Measurements from ENCODE around the gene ACOXL. TPM values are rescaled to one million over a fixed set of nuclear protein-coding genes. Genes with fewer than 3 reads are reported as not detected.

Gene ACOXL
- total and polyA plus RNA-seq, 9 of the 15 experiments (the other 6 are each of a cell fraction or from before 2014, with no cell fraction given) = 0.31 to 0.56 TPM; not detected in 7

GRCh38 chr2:111162718-111163331, 430.5 kb downstream of the ACOXL start (continued):
- TF ChIP-seq ZNF395 (CRISPR knock-in tag; IDR thresholded peaks at IDR 0.05) = peak; percentile 50; the same call in 1 of the 2 replicates
- TF ChIP-seq MTA1 (IDR thresholded peaks at IDR 0.05; ENCODE audit: borderline replicate concordance) = peak; percentile 79; the same call in 1 of the 2 replicates
- TF ChIP-seq ZNF197 (CRISPR knock-in tag; IDR thresholded peaks at IDR 0.05; ENCODE audit: low read depth) = 0 out of 2 replicates have a peak, but pooled peaks have one; percentile 39
- TF ChIP-seq KLF6 (CRISPR knock-in tag; IDR thresholded peaks at IDR 0.05; ENCODE audit: borderline replicate concordance) = no peak
- TF ChIP-seq CREB5 (CRISPR knock-in tag; IDR thresholded peaks at IDR 0.05) = no peak
- TF ChIP-seq PCBP2 (IDR thresholded peaks at IDR 0.05; ENCODE audit: low read depth, low read length, poor library complexity, severe bottlenecking) = no peak
- TF ChIP-seq ZNF121 (CRISPR knock-in tag; conservative IDR thresholded peaks at IDR 0.05) = no peak
- no peak for TF ChIP-seq PTTG1 (tag; IDR thresholded peaks at IDR 0.05; ENCODE audit: low read depth)
- TF ChIP-seq DMBX1 (CRISPR knock-in tag; IDR thresholded peaks at IDR 0.05; ENCODE audit: borderline replicate concordance) = 0 out of 2 replicates have a peak, but pooled peaks have one; percentile 41
- no peak for TF ChIP-seq FOXK1 (CRISPR knock-in tag; IDR thresholded peaks at IDR 0.05; ENCODE audit: borderline replicate concordance)
- TF ChIP-seq GTF2F1 (IDR thresholded peaks at IDR 0.05; ENCODE audit: low read depth, low read length) = no peak
- no peak for TF ChIP-seq ZKSCAN1 (IDR thresholded peaks at IDR 0.05; ENCODE audit: low read depth, low read length)
- no peak for TF ChIP-seq ZNF408 (CRISPR knock-in tag; IDR thresholded peaks at IDR 0.05; ENCODE audit: low read depth)
- no peak for TF ChIP-seq MIER1 (IDR thresholded peaks at IDR 0.05; ENCODE audit: low read depth)
- TF ChIP-seq ZNF75A (CRISPR knock-in tag; IDR thresholded peaks at IDR 0.05) = no peak
- no peak for TF ChIP-seq ZNF583 (CRISPR knock-in tag; IDR thresholded peaks at IDR 0.05)
- no peak for TF ChIP-seq MTF1 (CRISPR knock-in tag; IDR thresholded peaks at IDR 0.05; ENCODE audit: borderline replicate concordance)
- TF ChIP-seq ARNT (IDR thresholded peaks at IDR 0.05) = no peak
- no peak for TF ChIP-seq NR2C2 (CRISPR knock-in tag; IDR thresholded peaks at IDR 0.05)
- TF ChIP-seq NR2C2 (tag; IDR thresholded peaks at IDR 0.05) = no peak
- no peak for TF ChIP-seq CEBPG (CRISPR knock-in tag; IDR thresholded peaks at IDR 0.05)
- TF ChIP-seq CEBPG (tag; conservative IDR thresholded peaks at IDR 0.05 in 1 of 2, IDR thresholded peaks at IDR 0.05 in 1 of 2) = no peak
- no peak for TF ChIP-seq ID3 (CRISPR knock-in tag; IDR thresholded peaks at IDR 0.05)
- peak; percentile 82; the same call in 1 of the 2 replicates for TF ChIP-seq ID3 (tag; IDR thresholded peaks at IDR 0.05)
- TF ChIP-seq ZBTB34 (CRISPR knock-in tag; IDR thresholded peaks at IDR 0.05) = no peak
- TF ChIP-seq ZBTB8A (IDR thresholded peaks at IDR 0.05; ENCODE audit: partially characterized antibody) = no peak

All from K562 (cell line).